Ovary (tissue), 3 donors: Measurements from ENCODE around the gene PLK1.

Experiments used
- POLR2A ChIP-seq: fragments of 450-650 bp; IDR thresholded peaks from one replicate; pipeline ENCODE4 v1.6.1; 2017; ENCODE audit warnings: antibody characterized with exemption, mild to moderate bottlenecking, moderate library complexity
- TF ChIP-seq, protein P1 (sequence below), 3 donors: fragments of 450-650 bp in 2 of 3; fragments of 200-600 bp in 1 of 3; IDR thresholded peaks; one replicate each; pipeline versions ENCODE4 v1.5.1 to v1.8.0; 2016 to 2022; ENCODE audit warnings: antibody characterized with exemption in 3 of 3, mild to moderate bottlenecking in 1 of 3
- donor health status: DM: no; HTN: no; CAD: no.

DNA sequence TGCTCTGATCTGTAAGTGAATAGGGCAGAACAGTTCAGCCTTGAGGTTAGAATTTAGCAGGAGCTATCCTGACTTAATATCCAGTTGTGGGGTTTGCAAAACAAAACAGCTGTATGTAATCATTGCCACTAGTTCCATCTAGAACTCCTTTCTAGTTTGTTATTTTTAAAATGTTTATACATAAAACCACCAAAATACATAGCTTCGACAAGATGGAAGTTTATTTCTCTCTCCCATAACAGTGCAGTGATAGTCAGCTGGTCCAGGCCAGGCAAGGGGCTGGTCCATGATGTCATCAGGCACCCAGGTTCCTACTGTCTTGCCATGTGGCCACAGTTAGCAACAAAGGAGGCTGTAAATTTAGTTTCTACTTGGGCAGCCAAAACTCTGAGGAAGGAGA, 10.5 kb upstream of the PLK1 start:
- TF ChIP-seq POLR2A, result no peak
- TF ChIP-seq, protein P1, sequence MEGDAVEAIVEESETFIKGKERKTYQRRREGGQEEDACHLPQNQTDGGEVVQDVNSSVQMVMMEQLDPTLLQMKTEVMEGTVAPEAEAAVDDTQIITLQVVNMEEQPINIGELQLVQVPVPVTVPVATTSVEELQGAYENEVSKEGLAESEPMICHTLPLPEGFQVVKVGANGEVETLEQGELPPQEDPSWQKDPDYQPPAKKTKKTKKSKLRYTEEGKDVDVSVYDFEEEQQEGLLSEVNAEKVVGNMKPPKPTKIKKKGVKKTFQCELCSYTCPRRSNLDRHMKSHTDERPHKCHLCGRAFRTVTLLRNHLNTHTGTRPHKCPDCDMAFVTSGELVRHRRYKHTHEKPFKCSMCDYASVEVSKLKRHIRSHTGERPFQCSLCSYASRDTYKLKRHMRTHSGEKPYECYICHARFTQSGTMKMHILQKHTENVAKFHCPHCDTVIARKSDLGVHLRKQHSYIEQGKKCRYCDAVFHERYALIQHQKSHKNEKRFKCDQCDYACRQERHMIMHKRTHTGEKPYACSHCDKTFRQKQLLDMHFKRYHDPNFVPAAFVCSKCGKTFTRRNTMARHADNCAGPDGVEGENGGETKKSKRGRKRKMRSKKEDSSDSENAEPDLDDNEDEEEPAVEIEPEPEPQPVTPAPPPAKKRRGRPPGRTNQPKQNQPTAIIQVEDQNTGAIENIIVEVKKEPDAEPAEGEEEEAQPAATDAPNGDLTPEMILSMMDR (IDR thresholded peaks at IDR 0.05), result no peak
